IMR-90 (cell line): ENCODE measurements around the gene RPL18.
"Not testable (repeated sequence)": the region's sequence is repeated elsewhere in the genome, so short reads cannot be mapped to it uniquely, and the experiment has no call there.

ENCODE experiments used
- CEBPB ChIP-seq: IDR thresholded peaks from 2 replicates; pipeline ENCODE4 v1.6.1; 2012; ENCODE audit warnings: low read depth, low read length, improper control_type of control experiment
- MXI1 ChIP-seq: IDR thresholded peaks from 2 replicates; pipeline ENCODE4 v1.6.1; 2012; ENCODE audit warnings: low read depth, mild to moderate bottlenecking, low read length, moderate library complexity, borderline replicate concordance
- NFE2L2 ChIP-seq: fragments of 150-350 bp; IDR thresholded peaks from 2 replicates; pipeline ENCODE4 v1.6.1; 2016; ENCODE audit warnings: low read depth, mild to moderate bottlenecking, low read length
- POLR2A ChIP-seq: IDR thresholded peaks from 2 replicates; pipeline ENCODE4 v1.6.1; 2012; ENCODE audit warnings: mild to moderate bottlenecking, low read depth, low read length
- RAD21 ChIP-seq: IDR thresholded peaks from 2 replicates; pipeline ENCODE4 v1.6.1; 2012; ENCODE audit warnings: low read length, improper control_type of control experiment
- RFX5 ChIP-seq: IDR thresholded peaks from 2 replicates; pipeline ENCODE4 v1.8.0; 2012; ENCODE audit warnings: low read depth, mild to moderate bottlenecking, low read length, moderate library complexity
- TF ChIP-seq, protein P1 (sequence below): conservative IDR thresholded peaks from 2 replicates; pipeline ENCODE4 v1.5.1; 2012; ENCODE audit warnings: mild to moderate bottlenecking, low read depth, low read length, improper control_type of control experiment
- TF ChIP-seq, protein P2 (sequence below): fragments of 150-350 bp; IDR thresholded peaks from 2 replicates; pipeline ENCODE4 v1.6.1; 2016; ENCODE audit warnings: low read depth, mild to moderate bottlenecking, low read length, moderate library complexity, borderline replicate concordance

- TF ChIP-seq, protein P1, sequence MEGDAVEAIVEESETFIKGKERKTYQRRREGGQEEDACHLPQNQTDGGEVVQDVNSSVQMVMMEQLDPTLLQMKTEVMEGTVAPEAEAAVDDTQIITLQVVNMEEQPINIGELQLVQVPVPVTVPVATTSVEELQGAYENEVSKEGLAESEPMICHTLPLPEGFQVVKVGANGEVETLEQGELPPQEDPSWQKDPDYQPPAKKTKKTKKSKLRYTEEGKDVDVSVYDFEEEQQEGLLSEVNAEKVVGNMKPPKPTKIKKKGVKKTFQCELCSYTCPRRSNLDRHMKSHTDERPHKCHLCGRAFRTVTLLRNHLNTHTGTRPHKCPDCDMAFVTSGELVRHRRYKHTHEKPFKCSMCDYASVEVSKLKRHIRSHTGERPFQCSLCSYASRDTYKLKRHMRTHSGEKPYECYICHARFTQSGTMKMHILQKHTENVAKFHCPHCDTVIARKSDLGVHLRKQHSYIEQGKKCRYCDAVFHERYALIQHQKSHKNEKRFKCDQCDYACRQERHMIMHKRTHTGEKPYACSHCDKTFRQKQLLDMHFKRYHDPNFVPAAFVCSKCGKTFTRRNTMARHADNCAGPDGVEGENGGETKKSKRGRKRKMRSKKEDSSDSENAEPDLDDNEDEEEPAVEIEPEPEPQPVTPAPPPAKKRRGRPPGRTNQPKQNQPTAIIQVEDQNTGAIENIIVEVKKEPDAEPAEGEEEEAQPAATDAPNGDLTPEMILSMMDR = not testable (repeated sequence)
- TF ChIP-seq NFE2L2, RFX5, CEBPB, POLR2A, RAD21, MXI1: not testable (repeated sequence)
- TF ChIP-seq, protein P2, sequence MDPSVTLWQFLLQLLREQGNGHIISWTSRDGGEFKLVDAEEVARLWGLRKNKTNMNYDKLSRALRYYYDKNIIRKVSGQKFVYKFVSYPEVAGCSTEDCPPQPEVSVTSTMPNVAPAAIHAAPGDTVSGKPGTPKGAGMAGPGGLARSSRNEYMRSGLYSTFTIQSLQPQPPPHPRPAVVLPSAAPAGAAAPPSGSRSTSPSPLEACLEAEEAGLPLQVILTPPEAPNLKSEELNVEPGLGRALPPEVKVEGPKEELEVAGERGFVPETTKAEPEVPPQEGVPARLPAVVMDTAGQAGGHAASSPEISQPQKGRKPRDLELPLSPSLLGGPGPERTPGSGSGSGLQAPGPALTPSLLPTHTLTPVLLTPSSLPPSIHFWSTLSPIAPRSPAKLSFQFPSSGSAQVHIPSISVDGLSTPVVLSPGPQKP = not testable (repeated sequence)
Observed at GRCh38 chr19:48657828-48658227, 38.9 kb upstream of the RPL18 start.
